GM19351 (cell line): ENCODE measurements around the gene UNCX.

Experiments
- ATAC-seq: cut with Tn5 transposase; IDR thresholded peaks from one replicate; pipeline ENCODE4 v1.9.1; 2021; ENCODE audit warnings: mild to moderate bottlenecking, moderate library complexity; ENCODE audit not compliant: unreplicated experiment

The UNCX gene

GRCh38 chr7:1242606-1243289 is 10.1 kb downstream of the UNCX start:
- ATAC-seq = no peak

- no peak for ATAC-seq
Measured at GRCh38 chr7:1243290-1243963, 10.8 kb downstream of the UNCX start.

GRCh38 chr7:1243964-1244416 is 11.3 kb downstream of the UNCX start:
- ATAC-seq = no peak

- no peak for ATAC-seq
Measured at GRCh38 chr7:1244700-1245523, 12.2 kb downstream of the UNCX start.

- no peak for ATAC-seq
Measured at GRCh38 chr7:1245524-1246050, 12.9 kb downstream of the UNCX start.

GRCh38 chr7:1246160-1246870 is 13.6 kb downstream of the UNCX start:
- ATAC-seq = no peak

GRCh38 chr7:1246871-1247526 is 14.3 kb downstream of the UNCX start:
- no peak for ATAC-seq

GRCh38 chr7:1247527-1248041 is 14.9 kb downstream of the UNCX start:
- ATAC-seq = no peak

- no peak for ATAC-seq
Measured at GRCh38 chr7:1248143-1248915, 15.7 kb downstream of the UNCX start.

- no peak for ATAC-seq
Measured at GRCh38 chr7:1248916-1249581, 16.4 kb downstream of the UNCX start.

GRCh38 chr7:1249731-1250130 is 17.1 kb downstream of the UNCX start:
- no peak for ATAC-seq

GRCh38 chr7:1250901-1251300 is 18.2 kb downstream of the UNCX start:
- ATAC-seq = no peak

GRCh38 chr7:1251796-1252539 is 19.3 kb downstream of the UNCX start:
- no peak for ATAC-seq

GRCh38 chr7:1252540-1253090 is 19.9 kb downstream of the UNCX start:
- ATAC-seq = no peak

- no peak for ATAC-seq
Measured at GRCh38 chr7:1253681-1254181, 21.1 kb downstream of the UNCX start.

- no peak for ATAC-seq
Measured at GRCh38 chr7:1254281-1255079, 21.8 kb downstream of the UNCX start.
